Measurements from ENCODE around the gene TMEM131L. TPM values are rescaled to one million over a fixed set of nuclear protein-coding genes. Genes with fewer than 3 reads are reported as not detected.
A peak's percentile ranks its signal among the peaks of the same experiment; 100 is the strongest.

The TMEM131L gene
- total RNA-seq, 1 donor from 2014 or later = 60.2 TPM

GRCh38 chr4:153579872-153580271 is 113.7 kb downstream of the TMEM131L start:
- Mint-ChIP-seq H3K27me3 (ENCODE audit: unreplicated experiment) (peaks cover 6% of the 10 kb centered on the region), H3K4me1 (ENCODE audit: low read depth, unreplicated experiment) (peaks cover 34% of the 10 kb centered on the region)

GRCh38 chr4:153582954-153583702 is 117.0 kb downstream of the TMEM131L start:
- Mint-ChIP-seq H3K9me3 (ENCODE audit: unreplicated experiment) (peaks cover 3% of the 10 kb centered on the region), H3K27ac (ENCODE audit: unreplicated experiment) (peak overlapping the region; percentile 94), H3K27me3 (ENCODE audit: unreplicated experiment) (peaks cover 3% of the 10 kb centered on the region), H3K36me3 (ENCODE audit: unreplicated experiment) (no peaks in the 10 kb centered on the region), H3K4me3 (ENCODE audit: unreplicated experiment) (peak overlapping the region; percentile 68), H3K4me1 (ENCODE audit: low read depth, unreplicated experiment) (peaks cover 41% of the 10 kb centered on the region)
- DNase-seq = no peak
- TF ChIP-seq, protein P1, sequence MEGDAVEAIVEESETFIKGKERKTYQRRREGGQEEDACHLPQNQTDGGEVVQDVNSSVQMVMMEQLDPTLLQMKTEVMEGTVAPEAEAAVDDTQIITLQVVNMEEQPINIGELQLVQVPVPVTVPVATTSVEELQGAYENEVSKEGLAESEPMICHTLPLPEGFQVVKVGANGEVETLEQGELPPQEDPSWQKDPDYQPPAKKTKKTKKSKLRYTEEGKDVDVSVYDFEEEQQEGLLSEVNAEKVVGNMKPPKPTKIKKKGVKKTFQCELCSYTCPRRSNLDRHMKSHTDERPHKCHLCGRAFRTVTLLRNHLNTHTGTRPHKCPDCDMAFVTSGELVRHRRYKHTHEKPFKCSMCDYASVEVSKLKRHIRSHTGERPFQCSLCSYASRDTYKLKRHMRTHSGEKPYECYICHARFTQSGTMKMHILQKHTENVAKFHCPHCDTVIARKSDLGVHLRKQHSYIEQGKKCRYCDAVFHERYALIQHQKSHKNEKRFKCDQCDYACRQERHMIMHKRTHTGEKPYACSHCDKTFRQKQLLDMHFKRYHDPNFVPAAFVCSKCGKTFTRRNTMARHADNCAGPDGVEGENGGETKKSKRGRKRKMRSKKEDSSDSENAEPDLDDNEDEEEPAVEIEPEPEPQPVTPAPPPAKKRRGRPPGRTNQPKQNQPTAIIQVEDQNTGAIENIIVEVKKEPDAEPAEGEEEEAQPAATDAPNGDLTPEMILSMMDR (IDR thresholded peaks at IDR 0.05; ENCODE audit: partially characterized antibody, unreplicated experiment) = no peak

More at GRCh38 chr4:153579872-153580271, 113.7 kb downstream of the TMEM131L start:
- H3K36me3 Mint-ChIP-seq (ENCODE audit: unreplicated experiment) = no peaks in the 10 kb centered on the region
- peaks cover 7% of the 10 kb centered on the region for H3K9me3 Mint-ChIP-seq (ENCODE audit: unreplicated experiment)
- no peak for DNase-seq
- no peak overlapping the region for H3K4me3 Mint-ChIP-seq (ENCODE audit: unreplicated experiment)
- TF ChIP-seq, protein P1 (IDR thresholded peaks at IDR 0.05; ENCODE audit: partially characterized antibody, unreplicated experiment) = no peak
- no peak overlapping the region for H3K27ac Mint-ChIP-seq (ENCODE audit: unreplicated experiment)

DNA sequence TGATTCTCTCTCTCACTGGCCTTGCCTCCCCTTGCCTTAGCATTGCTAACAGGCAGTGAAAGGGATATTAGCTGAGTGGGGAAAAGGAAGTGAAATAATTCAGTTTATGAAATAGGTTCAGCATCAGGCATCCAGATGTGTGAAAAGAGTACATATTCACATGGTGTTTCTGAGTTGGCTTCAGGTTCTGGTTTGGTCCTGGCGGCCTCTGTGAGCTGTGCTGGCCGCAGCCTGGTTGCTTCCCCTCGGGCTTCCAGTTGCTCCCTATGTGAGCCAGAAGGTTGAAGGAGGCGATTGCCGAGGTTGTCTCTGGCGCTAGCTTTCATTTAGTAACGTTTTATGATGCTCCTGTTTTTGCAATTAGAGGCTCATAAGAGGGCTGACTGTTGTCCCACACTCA is 118.9 kb downstream of the TMEM131L start:
- TF ChIP-seq, protein P1 (IDR thresholded peaks at IDR 0.05; ENCODE audit: partially characterized antibody, unreplicated experiment) = no peak
- Mint-ChIP-seq H3K4me3 (ENCODE audit: unreplicated experiment) (peak overlapping the region; percentile 17), H3K27ac (ENCODE audit: unreplicated experiment) (peak overlapping the region; percentile 83), H3K36me3 (ENCODE audit: unreplicated experiment) (no peaks in the 10 kb centered on the region), H3K27me3 (ENCODE audit: unreplicated experiment) (peaks cover 3% of the 10 kb centered on the region), H3K9me3 (ENCODE audit: unreplicated experiment) (peaks cover 5% of the 10 kb centered on the region), H3K4me1 (ENCODE audit: low read depth, unreplicated experiment) (peaks cover 46% of the 10 kb centered on the region)
- no peak for DNase-seq

DNA sequence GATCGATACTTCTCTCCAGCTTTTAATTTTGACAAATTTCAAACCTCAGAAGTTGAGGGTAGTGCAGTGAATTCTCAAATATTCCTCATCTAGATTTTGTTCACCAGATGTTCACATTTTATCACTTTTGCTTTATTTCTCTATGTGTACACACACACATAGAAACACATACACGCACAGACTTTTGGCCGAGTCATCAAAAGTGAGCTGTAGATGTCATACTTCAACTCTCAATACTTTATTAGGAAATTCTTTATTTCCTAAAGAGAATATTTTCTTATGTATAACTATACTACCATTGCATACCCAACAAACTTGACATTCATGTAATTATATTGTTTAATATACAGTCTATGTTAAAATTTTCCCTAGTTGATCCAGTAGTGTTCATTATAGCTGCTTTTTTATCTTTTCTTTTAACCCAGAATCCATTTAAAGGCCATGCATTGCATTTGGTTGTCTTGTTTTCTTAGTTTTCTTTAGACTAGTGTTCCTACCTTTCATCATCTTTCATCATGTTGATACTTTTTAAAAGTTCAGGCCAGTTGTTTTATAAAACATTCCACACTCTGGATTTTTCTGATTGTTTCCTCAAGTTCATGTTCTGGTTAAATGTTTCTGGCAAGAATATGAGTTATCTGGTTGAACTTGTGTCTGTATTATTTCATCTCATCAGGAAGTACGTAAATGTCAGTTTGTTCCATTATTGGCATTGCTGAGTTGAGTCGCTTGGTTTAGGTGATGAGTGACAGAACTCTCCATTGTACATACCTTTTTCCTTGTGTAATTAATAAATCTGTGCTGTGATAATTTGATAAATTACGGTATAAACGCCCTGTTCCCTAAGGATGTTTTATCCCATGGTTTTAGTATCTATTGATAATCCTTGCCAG is 123.8 kb downstream of the TMEM131L start:
- peaks cover 2% of the 10 kb centered on the region for H3K9me3 Mint-ChIP-seq (ENCODE audit: unreplicated experiment)
- TF ChIP-seq, protein P1 (IDR thresholded peaks at IDR 0.05; ENCODE audit: partially characterized antibody, unreplicated experiment) = no peak
- H3K36me3 Mint-ChIP-seq (ENCODE audit: unreplicated experiment) = no peaks in the 10 kb centered on the region
- no peak overlapping the region for H3K4me3 Mint-ChIP-seq (ENCODE audit: unreplicated experiment)
- no peak overlapping the region for H3K27ac Mint-ChIP-seq (ENCODE audit: unreplicated experiment)
- DNase-seq = no peak
- peaks cover 32% of the 10 kb centered on the region for H3K4me1 Mint-ChIP-seq (ENCODE audit: low read depth, unreplicated experiment)
- peaks cover 2% of the 10 kb centered on the region for H3K27me3 Mint-ChIP-seq (ENCODE audit: unreplicated experiment)
